Small intestine (tissue), 7 donors: ENCODE results near the gene SDHB. TPM values are rescaled to one million over a fixed set of nuclear protein-coding genes. Genes with fewer than 3 reads are reported as not detected.

Experiments
- DNase-seq, 2 donors: peaks; one replicate each; pipeline versions ENCODE4 v3.0.0 to v3.0.0-alpha.2; 2013
- FAIRE-seq: peaks from 2 replicates; lab custom pipeline; 2012; peaks lifted over from hg19 to GRCh38; lab: Jason Lieb, UNC
- H3K27ac ChIP-seq, 3 donors: one replicate each; pipeline ENCODE4 v1.5.1; 2013; ENCODE audit warnings: low read length in 2 of 3, mild to moderate bottlenecking in 2 of 3, control low read depth in 1 of 3, inconsistent platforms in 1 of 3, low read depth in 1 of 3, moderate library complexity in 1 of 3
- H3K27me3 ChIP-seq, 3 donors: one replicate each; pipeline ENCODE4 v1.6.1; 2013; ENCODE audit warnings: low read length in 3 of 3, inconsistent platforms in 1 of 3; ENCODE audit not compliant: control insufficient read depth in 3 of 3, insufficient read depth in 3 of 3
- H3K36me3 ChIP-seq, 3 donors: one replicate each; pipeline ENCODE4 v1.6.1; 2013; ENCODE audit warnings: low read length in 3 of 3, inconsistent platforms in 1 of 3, low read depth in 1 of 3, mild to moderate bottlenecking in 1 of 3, moderate library complexity in 1 of 3; ENCODE audit not compliant: control insufficient read depth in 3 of 3, insufficient read depth in 2 of 3
- H3K4me1 ChIP-seq, 3 donors: one replicate each; pipeline ENCODE4 v1.6.1; 2013; ENCODE audit warnings: low read length in 2 of 3, inconsistent platforms in 1 of 3, low read depth in 1 of 3, mild to moderate bottlenecking in 1 of 3, moderate library complexity in 1 of 3; ENCODE audit not compliant: control insufficient read depth in 3 of 3, insufficient read depth in 2 of 3
- H3K4me3 ChIP-seq, 3 donors: one replicate each; pipeline ENCODE4 v1.5.1; 2013; ENCODE audit warnings: low read length in 3 of 3, control low read depth in 1 of 3, inconsistent platforms in 1 of 3, low read depth in 1 of 3, mild to moderate bottlenecking in 1 of 3, moderate library complexity in 1 of 3
- H3K9me3 ChIP-seq, 2 donors: one replicate each; pipeline ENCODE4 v1.6.1; 2013; ENCODE audit warnings: low read depth in 1 of 2, low read length in 1 of 2; ENCODE audit not compliant: control insufficient read depth in 2 of 2, insufficient read depth in 1 of 2
- WGBS, 3 donors: extraction: QIAGEN DNeasy Blood & Tissue Kit; methylation state at CpG; one replicate each; pipeline ENCODE4 v1.1.7; 2013; 5-methylcytosine and 5-hydroxymethylcytosine counted together
- polyA plus RNA-seq, 4 donors: library from polyadenylated mRNA; stranded (reverse) in 3 of 4; unstranded in 1 of 4; fragments of 200-250 nt in 3 of 4; fragments of 120-200 nt in 1 of 4; gene quantifications; one replicate each; pipeline versions ENCODE4 v1.2.1 to v1.2.3, GENCODE V29; 2013
- donor health status: healthy with polysubstance abuse.
- donor health status: control.
- donor health status: control.
- donor health status: Bipolar disorder and iron deficiency.
- donor health status: healthy.

Gene SDHB
- polyA plus RNA-seq, 4 donors, result 145 to 380 (median 224) TPM

- no peak overlapping the region for H3K4me3 ChIP-seq
- FAIRE-seq (no peak), DNase-seq (peak; percentile 43 to 59)
- 21 to 68% (median 32%) methylated on average over 8 of the region's 8 CpGs for WGBS, 3 donors
- peaks cover 0 to 14% (median 0%) of the 10 kb centered on the region in 3 donors for H3K36me3 ChIP-seq
- no peaks in the 10 kb centered on the region for H3K9me3 ChIP-seq
- H3K27me3 ChIP-seq, result no peaks in the 10 kb centered on the region
- peaks cover 0 to 14% (median 0%) of the 10 kb centered on the region in 3 donors for H3K4me1 ChIP-seq
- H3K27ac ChIP-seq, result no peak overlapping the region
Observed at GRCh38 chr1:17097147-17097546, 43.3 kb upstream of the SDHB start.

- 4 to 78% (median 14%) methylated on average over 1 of the region's 1 CpG for WGBS, 3 donors
- Histone ChIP-seq H3K36me3 (peaks cover 0 to 18% (median 0%) of the 10 kb centered on the region in 3 donors), H3K27ac (no peak overlapping the region), H3K9me3 (no peaks in the 10 kb centered on the region), H3K4me1 (peaks cover 0 to 14% (median 0%) of the 10 kb centered on the region in 3 donors), H3K27me3 (no peaks in the 10 kb centered on the region), H3K4me3 (no peak overlapping the region)
- DNase-seq (no peak), FAIRE-seq (no peak)
Observed at GRCh38 chr1:17096584-17096983, 42.8 kb upstream of the SDHB start.

DNA sequence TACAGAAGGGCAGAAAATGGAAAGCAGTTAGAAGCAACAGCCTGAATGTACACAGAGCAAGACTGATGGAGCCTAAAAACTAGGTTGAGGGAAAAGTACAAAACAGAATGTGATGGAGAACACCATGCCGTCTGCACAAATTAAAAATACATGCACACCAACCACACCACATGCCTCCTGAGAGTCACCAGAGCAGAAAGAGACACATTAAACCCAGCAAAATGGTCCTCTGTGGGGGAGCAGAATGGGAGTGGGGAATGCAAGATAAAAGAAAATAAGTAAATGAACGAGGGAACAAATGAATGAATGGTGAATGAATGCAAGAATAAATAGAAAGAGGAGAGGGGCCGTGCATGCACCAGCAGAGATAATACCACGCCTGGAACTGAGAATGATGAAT, 41.3 kb upstream of the SDHB start:
- Histone ChIP-seq H3K4me1 (peaks cover 0 to 14% (median 0%) of the 10 kb centered on the region in 3 donors), H3K9me3 (no peaks in the 10 kb centered on the region), H3K4me3 (no peak overlapping the region), H3K27me3 (no peaks in the 10 kb centered on the region), H3K27ac (no peak overlapping the region), H3K36me3 (peaks cover 0 to 18% (median 0%) of the 10 kb centered on the region in 3 donors)
- no peak for FAIRE-seq
- no peak for DNase-seq
- WGBS, 3 donors, result 48 to 62% (median 53%) methylated on average over 4 of the region's 4 CpGs

DNA sequence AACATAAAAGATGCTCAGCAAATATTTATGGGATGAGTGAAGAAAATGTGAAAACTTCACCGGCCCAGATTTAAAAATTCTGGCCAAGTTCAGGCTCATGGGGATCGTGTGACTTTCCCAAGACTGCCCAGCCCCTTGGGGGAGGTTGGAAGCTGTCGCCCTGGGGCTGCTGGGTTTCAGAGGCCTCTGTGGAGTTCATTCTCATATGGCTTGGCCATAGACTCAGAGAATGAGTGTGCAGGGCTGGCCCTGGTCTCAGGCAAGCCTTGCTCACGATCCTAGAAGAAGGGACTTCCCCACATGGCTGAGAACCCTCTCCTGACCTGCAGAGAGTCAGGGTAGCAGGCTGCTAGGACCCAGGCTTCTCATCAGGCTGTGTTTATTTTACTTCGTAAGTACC, 40.8 kb upstream of the SDHB start:
- no peak overlapping the region for H3K27ac ChIP-seq
- no peak overlapping the region for H3K4me3 ChIP-seq
- FAIRE-seq (no peak), DNase-seq (no peak)
- no peaks in the 10 kb centered on the region for H3K9me3 ChIP-seq
- peaks cover 0 to 14% (median 0%) of the 10 kb centered on the region in 3 donors for H3K4me1 ChIP-seq
- peaks cover 0 to 18% (median 0%) of the 10 kb centered on the region in 3 donors for H3K36me3 ChIP-seq
- 60 to 71% (median 64%) methylated on average over 5 of the region's 5 CpGs for WGBS, 3 donors
- H3K27me3 ChIP-seq, result no peaks in the 10 kb centered on the region

DNA sequence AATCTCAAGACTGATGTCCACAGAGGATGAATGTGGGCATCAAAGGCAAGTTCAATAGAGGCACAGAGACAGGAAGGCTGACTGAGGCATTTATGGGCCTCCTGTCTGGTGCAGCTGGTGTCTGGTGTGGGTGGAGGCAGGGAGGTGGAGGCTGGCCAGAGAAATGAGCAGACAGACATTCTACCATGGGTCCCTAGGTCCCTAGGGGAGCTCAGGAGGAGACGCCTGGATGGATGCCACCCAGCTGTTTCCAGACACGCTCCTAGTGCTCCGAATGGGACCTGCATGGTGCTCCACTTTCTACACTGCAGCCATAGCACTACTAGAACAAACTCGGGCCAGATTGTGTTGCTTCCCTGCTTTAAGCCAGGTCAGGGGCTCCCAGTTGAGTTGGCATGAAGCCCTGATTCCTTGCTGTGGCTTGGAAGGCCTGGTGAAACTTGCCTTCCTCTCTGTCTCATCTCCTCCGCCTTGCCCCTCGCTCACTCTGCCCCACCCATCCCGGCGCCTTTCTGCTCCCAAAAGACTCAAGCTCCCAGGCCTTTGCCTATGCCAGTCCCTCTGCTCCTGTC, 40.1 kb upstream of the SDHB start:
- no peaks in the 10 kb centered on the region for H3K9me3 ChIP-seq
- peaks cover 0 to 18% (median 0%) of the 10 kb centered on the region in 3 donors for H3K36me3 ChIP-seq
- 85 to 89% (median 86%) methylated on average over 8 of the region's 8 CpGs for WGBS, 3 donors
- FAIRE-seq (no peak), DNase-seq (no peak)
- H3K27me3 ChIP-seq, result no peaks in the 10 kb centered on the region
- H3K4me3 ChIP-seq, result no peak overlapping the region
- H3K27ac ChIP-seq, result no peak overlapping the region
- H3K4me1 ChIP-seq, result peaks cover 0 to 14% (median 0%) of the 10 kb centered on the region in 3 donors

GRCh38 chr1:17091252-17091651, 37.4 kb upstream of the SDHB start:
- Histone ChIP-seq H3K9me3 (no peaks in the 10 kb centered on the region), H3K27me3 (no peaks in the 10 kb centered on the region), H3K4me3 (no peak overlapping the region), H3K36me3 (peaks cover 0 to 18% (median 0%) of the 10 kb centered on the region in 3 donors), H3K27ac (no peak overlapping the region), H3K4me1 (no peaks in the 10 kb centered on the region)
- 76 to 86% (median 79%) methylated on average over 7 of the region's 7 CpGs for WGBS, 3 donors
- FAIRE-seq (no peak), DNase-seq (no peak)

DNA sequence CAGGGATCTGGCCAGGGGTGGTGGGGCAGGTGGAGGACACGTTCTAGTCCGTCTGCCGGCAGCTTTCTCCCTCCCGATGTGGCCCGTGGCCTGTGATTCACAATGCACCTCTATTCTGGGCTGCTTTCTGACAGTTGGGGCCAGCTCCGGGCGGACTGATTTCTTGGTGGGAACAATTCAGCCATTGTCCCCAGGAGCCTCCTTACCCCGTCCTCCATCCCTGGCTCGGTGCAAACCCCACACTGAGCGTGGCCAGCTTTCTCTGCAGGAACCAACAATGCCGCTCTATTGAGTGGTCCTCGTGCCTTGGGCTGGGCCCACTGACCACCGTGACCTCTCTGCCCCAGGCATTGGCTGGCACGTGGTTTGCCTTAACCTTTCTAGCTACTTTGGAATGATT, 35.7 kb upstream of the SDHB start:
- H3K4me3 ChIP-seq, result no peak overlapping the region
- no peak overlapping the region for H3K27ac ChIP-seq
- DNase-seq, result no peak
- H3K27me3 ChIP-seq, result no peaks in the 10 kb centered on the region
- no peaks in the 10 kb centered on the region for H3K4me1 ChIP-seq
- no peaks in the 10 kb centered on the region for H3K9me3 ChIP-seq
- 76 to 85% (median 83%) methylated on average over 14 of the region's 14 CpGs for WGBS, 3 donors
- FAIRE-seq, result no peak
- peaks cover 0 to 13% (median 0%) of the 10 kb centered on the region in 3 donors for H3K36me3 ChIP-seq

DNA sequence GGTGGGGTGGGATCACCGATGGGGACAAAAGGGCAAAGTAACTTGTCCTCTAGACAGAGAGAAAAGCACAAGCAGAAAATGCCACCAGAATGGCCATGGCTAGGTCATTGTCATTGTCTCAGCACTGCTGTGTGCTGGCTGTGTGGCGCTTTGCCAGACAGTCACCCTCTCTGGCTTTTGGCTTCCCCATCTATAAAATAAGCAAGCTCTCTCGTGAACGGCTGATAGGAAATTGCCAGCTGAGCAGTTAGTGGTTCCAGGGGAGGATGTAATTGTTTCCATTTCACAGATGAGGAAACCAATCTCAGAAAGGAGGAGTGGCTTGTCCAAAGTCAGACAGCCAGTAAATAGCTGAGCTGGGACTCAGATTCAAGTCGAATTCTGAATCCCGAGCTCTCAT, 32.9 kb upstream of the SDHB start:
- WGBS, 3 donors, result 64 to 71% (median 64%) methylated on average over 6 of the region's 6 CpGs
- no peak for FAIRE-seq
- H3K9me3 ChIP-seq, result no peaks in the 10 kb centered on the region
- H3K4me3 ChIP-seq, result no peak overlapping the region
- no peak for DNase-seq
- no peak overlapping the region for H3K27ac ChIP-seq
- H3K36me3 ChIP-seq, result peaks cover 0 to 14% (median 0%) of the 10 kb centered on the region in 3 donors
- H3K4me1 ChIP-seq, result no peaks in the 10 kb centered on the region
- no peaks in the 10 kb centered on the region for H3K27me3 ChIP-seq

- no peaks in the 10 kb centered on the region for H3K27me3 ChIP-seq
- DNase-seq (no peak), FAIRE-seq (no peak)
- no peaks in the 10 kb centered on the region for H3K4me1 ChIP-seq
- H3K4me3 ChIP-seq, result no peak overlapping the region
- WGBS, 3 donors, result 77 to 80% (median 78%) methylated on average over 10 of the region's 10 CpGs
- H3K27ac ChIP-seq, result no peak overlapping the region
- H3K36me3 ChIP-seq, result peaks cover 0 to 10% (median 0%) of the 10 kb centered on the region in 3 donors
- peaks cover 0 to 4% of the 10 kb centered on the region in 2 donors for H3K9me3 ChIP-seq
Observed at GRCh38 chr1:17084787-17085186, 31.0 kb upstream of the SDHB start.
